NCI-H748 (cell line): Measurements from ENCODE around the gene AGAP1.
A peak's percentile ranks its signal among the peaks of the same experiment; 100 is the strongest.

ENCODE experiments used
- DNase-seq: peaks from one replicate; lab custom pipeline; 2025; ENCODE audit not compliant: unreplicated experiment; lab: John Stamatoyannopoulos, UW

Gene AGAP1

GRCh38 chr2:235493775-235494715 lies at the start of gene AGAP1:
Gene AGAP1, plus strand, starts transcription at chr2:235494043.
- peak; percentile 87 for DNase-seq

- no peak for DNase-seq
These were observed 49.7 kb upstream of the AGAP1 start for GRCh38 chr2:235444101-235444597.

- DNase-seq, result no peak
These were observed 48.7 kb upstream of the AGAP1 start for GRCh38 chr2:235445116-235445515.

GRCh38 chr2:235446082-235446481 lies 47.8 kb upstream of the AGAP1 start:
- DNase-seq, result no peak

- no peak for DNase-seq
These were observed 46.6 kb upstream of the AGAP1 start for GRCh38 chr2:235447210-235447609.

- DNase-seq, result no peak
These were observed 44.3 kb upstream of the AGAP1 start for GRCh38 chr2:235449568-235449967.

GRCh38 chr2:235453605-235454151 lies 40.2 kb upstream of the AGAP1 start:
- no peak for DNase-seq

GRCh38 chr2:235458839-235459273 lies 35.0 kb upstream of the AGAP1 start:
- DNase-seq, result peak; percentile 26

- DNase-seq, result no peak
These were observed 33.2 kb upstream of the AGAP1 start for GRCh38 chr2:235460548-235461047.

- no peak for DNase-seq
These were observed 32.0 kb upstream of the AGAP1 start for GRCh38 chr2:235461763-235462414.

GRCh38 chr2:235462415-235462790 lies 31.4 kb upstream of the AGAP1 start:
- DNase-seq, result no peak

GRCh38 chr2:235463893-235464292 lies 29.9 kb upstream of the AGAP1 start:
- no peak for DNase-seq

GRCh38 chr2:235467588-235467987 lies 26.3 kb upstream of the AGAP1 start:
- no peak for DNase-seq

GRCh38 chr2:235468978-235469655 lies 24.7 kb upstream of the AGAP1 start:
- peak; percentile 34 for DNase-seq

- DNase-seq, result no peak
These were observed 22.6 kb upstream of the AGAP1 start for GRCh38 chr2:235471186-235471747.

GRCh38 chr2:235472443-235472842 lies 21.4 kb upstream of the AGAP1 start:
- DNase-seq, result no peak

GRCh38 chr2:235478609-235479008 lies 15.2 kb upstream of the AGAP1 start:
- peak; percentile 8 for DNase-seq

- DNase-seq, result no peak
These were observed 14.2 kb upstream of the AGAP1 start for GRCh38 chr2:235479604-235480003.

GRCh38 chr2:235480614-235481013 lies 13.2 kb upstream of the AGAP1 start:
- DNase-seq, result no peak

GRCh38 chr2:235483313-235483712 lies 10.5 kb upstream of the AGAP1 start:
- DNase-seq, result no peak

- no peak for DNase-seq
These were observed 8.5 kb upstream of the AGAP1 start for GRCh38 chr2:235485362-235485761.
